Measurements from ENCODE around the gene ANXA2R.

Gene ANXA2R

GRCh38 chr5:42995360-42995751 is 44.8 kb downstream of the ANXA2R start:
- peak; percentile 46 for DNase-seq

GRCh38 chr5:42994555-42995359 is 45.4 kb downstream of the ANXA2R start:
- peak; percentile 94 for DNase-seq

- no peak for DNase-seq
These were observed 45.9 kb downstream of the ANXA2R start for GRCh38 chr5:42994246-42994554.

- peak; percentile 82 for DNase-seq
These were observed 46.4 kb downstream of the ANXA2R start for GRCh38 chr5:42993516-42994245.

GRCh38 chr5:42992088-42992879 is 47.8 kb downstream of the ANXA2R start:
- peak; percentile 90 for DNase-seq

- DNase-seq: peak; percentile 19
These were observed 48.6 kb downstream of the ANXA2R start for GRCh38 chr5:42991404-42992087.

- DNase-seq: no peak
These were observed 49.2 kb downstream of the ANXA2R start for GRCh38 chr5:42990892-42991291.
